Gastrocnemius medialis (tissue), 4 donors: Measurements from ENCODE around the gene BPGM. TPM values are rescaled to one million over a fixed set of nuclear protein-coding genes. Genes with fewer than 3 reads are reported as not detected.

Source experiments
- ATAC-seq, 2 donors: fragments of 150-250 bp; one replicate each; pipeline ENCODE4 v1.9.1; 2016
- DNase-seq, 2 donors: peaks; one replicate each; pipeline ENCODE4 v3.0.0-alpha.2; 2019
- H3K27ac ChIP-seq, 4 donors: fragments of 200-600 bp; sonication (generic); 1 replicate in 1 of 4; 2 replicates in 3 of 4; pipeline ENCODE4 v1.5.1; 2016 to 2018; ENCODE audit warnings: mild to moderate bottlenecking in 2 of 4, moderate library complexity in 1 of 4
- H3K27me3 ChIP-seq, 3 donors: fragments of 200-600 bp; sonication (generic) in 2 of 3; 1 replicate in 1 of 3; 2 replicates in 2 of 3; pipeline versions ENCODE4 v1.5.1 to v1.6.0; 2016 to 2019; ENCODE audit warnings: mild to moderate bottlenecking in 1 of 3, moderate library complexity in 1 of 3
- H3K36me3 ChIP-seq, 2 donors: fragments of 200-600 bp; sonication (generic) in 1 of 2; one replicate each; pipeline ENCODE4 v1.5.1; 2017 to 2018
- H3K4me1 ChIP-seq, 2 donors: fragments of 200-600 bp; sonication (generic) in 1 of 2; one replicate each; pipeline ENCODE4 v1.5.1; 2016 to 2017; ENCODE audit warnings: mild to moderate bottlenecking in 2 of 2
- H3K4me3 ChIP-seq, 4 donors: fragments of 200-600 bp; sonication (generic) in 3 of 4; 1 replicate in 1 of 4; 2 replicates in 3 of 4; pipeline ENCODE4 v1.5.1; 2016 to 2019; ENCODE audit warnings: mild to moderate bottlenecking in 2 of 4
- H3K9me3 ChIP-seq, 3 donors: fragments of 200-600 bp; sonication (generic) in 2 of 3; 1 replicate in 1 of 3; 2 replicates in 2 of 3; pipeline ENCODE4 v1.5.1; 2016 to 2019
- CTCF ChIP-seq, 5 experiments: fragments of 450-650 bp in 3 of 5; fragments of 200-600 bp in 2 of 5; sonication (generic) in 2 of 5; IDR thresholded peaks in 4 of 5; conservative IDR thresholded peaks in 1 of 5; 1 replicate in 4 of 5; 2 replicates in 1 of 5; pipeline ENCODE4 v1.5.1; 2016 to 2019; ENCODE audit warnings: antibody characterized with exemption in 5 of 5, mild to moderate bottlenecking in 3 of 5, moderate library complexity in 3 of 5
- POLR2A ChIP-seq, 2 donors: fragments of 450-650 bp; IDR thresholded peaks; one replicate each; pipeline ENCODE4 v1.6.1; 2017; ENCODE audit warnings: antibody characterized with exemption in 2 of 2, mild to moderate bottlenecking in 2 of 2, moderate library complexity in 2 of 2
- in situ Hi-C, 4 donors: fragments of 200-750 bp; cut with MboI; loops; one replicate each; pipeline versions ENCODE4 v1.15.0 to v1.8.0; 2017; ENCODE audit warnings: low sequenced_read_pairs in 4 of 4
- intact Hi-C: fragments of 100-400 bp; cut with DNase I; formaldehyde crosslinking; loops from one replicate; pipeline ENCODE4 v1.15.1; 2023; ENCODE audit warnings: low total_unique reads
- total RNA-seq, 4 donors: library from RNA; depleted of rRNA; stranded (reverse); fragments of >200 nt; gene quantifications; one replicate each; pipeline versions ENCODE4 v1.1.0 to v1.2.3, GENCODE V29; 2016

BPGM gene
- total RNA-seq, 4 donors from 2014 or later: 11.3 to 24.5 (median 13.6) TPM

DNA sequence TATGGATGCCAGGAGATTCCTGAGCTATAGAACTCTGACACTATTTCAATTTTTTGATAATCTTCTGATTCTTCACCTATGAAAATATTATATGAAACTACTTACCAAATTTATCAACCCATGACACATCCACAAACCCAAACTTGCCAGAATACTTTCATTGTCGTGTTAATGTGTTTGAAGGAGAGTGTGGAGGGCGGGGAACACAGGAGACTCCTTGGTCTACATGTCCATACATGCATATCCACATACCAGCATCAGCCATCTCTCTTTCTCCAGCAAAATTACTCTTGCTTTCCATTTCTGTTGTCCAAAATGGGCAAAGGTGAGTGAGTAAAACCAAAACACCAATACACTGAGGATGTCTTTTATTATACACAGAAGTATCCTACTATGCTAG lies 23.5 kb upstream of the BPGM start:
- Histone ChIP-seq H3K27ac (no peak overlapping the region), H3K27me3 (no peaks in the 10 kb centered on the region), H3K4me3 (no peak overlapping the region), H3K4me1 (no peaks in the 10 kb centered on the region), H3K9me3 (no peaks in the 10 kb centered on the region), H3K36me3 (no peaks in the 10 kb centered on the region)
- in situ Hi-C loops: loop anchor here in 2 of 4 donors (10.0 to 25.0 kb wide), 2 partner anchors 111 to 322 kb away; no protein-coding TSS in a partner anchor
- ATAC-seq: no peak
- TF ChIP-seq CTCF (IDR thresholded peaks at IDR 0.05 in 4 of 5, conservative IDR thresholded peaks at IDR 0.05 in 1 of 5) (no peak), POLR2A (IDR thresholded peaks at IDR 0.05) (no peak)
- no peak for DNase-seq
- intact Hi-C loops: no loop called here

DNA sequence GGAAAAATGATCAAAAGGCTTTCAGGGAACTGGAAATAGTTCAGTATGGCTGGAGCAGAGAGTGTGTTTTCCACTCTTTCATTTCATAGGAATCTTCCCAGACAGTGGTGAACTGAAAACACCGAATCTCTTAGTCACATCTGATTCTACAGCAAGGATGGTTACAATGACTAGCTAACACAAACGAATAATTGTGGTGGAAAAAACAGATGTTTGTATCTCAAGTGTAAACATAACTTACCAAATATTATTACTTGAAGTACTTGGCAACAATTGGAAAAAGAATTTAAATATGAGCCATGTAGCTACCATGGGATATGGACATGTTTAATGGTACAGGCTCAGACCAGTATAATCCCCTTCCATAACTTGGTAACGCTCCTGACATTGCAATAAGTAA lies 21.1 kb upstream of the BPGM start:
- TF ChIP-seq POLR2A (IDR thresholded peaks at IDR 0.05): no peak
- TF ChIP-seq CTCF (IDR thresholded peaks at IDR 0.05 in 4 of 5, conservative IDR thresholded peaks at IDR 0.05 in 1 of 5): no peak
- no peaks in the 10 kb centered on the region for H3K9me3 ChIP-seq
- H3K27me3 ChIP-seq: no peaks in the 10 kb centered on the region
- H3K4me3 ChIP-seq: no peak overlapping the region
- in situ Hi-C loops (loop anchor here in 1 of 4 donors (10.0 kb wide), 1 partner anchor 319 kb away; no protein-coding TSS in a partner anchor), intact Hi-C loops (no loop called here)
- no peaks in the 10 kb centered on the region for H3K4me1 ChIP-seq
- H3K27ac ChIP-seq: no peak overlapping the region
- no peak for DNase-seq
- ATAC-seq: no peak
- H3K36me3 ChIP-seq: no peaks in the 10 kb centered on the region

- no peaks in the 10 kb centered on the region for H3K9me3 ChIP-seq
- H3K27ac ChIP-seq: no peak overlapping the region
- no peaks in the 10 kb centered on the region for H3K4me1 ChIP-seq
- intact Hi-C loops: no loop called here
- ATAC-seq (no peak), DNase-seq (no peak)
- no peak overlapping the region for H3K4me3 ChIP-seq
- no peaks in the 10 kb centered on the region for H3K27me3 ChIP-seq
- in situ Hi-C loops: loop anchor here in 1 of 4 donors (10.0 kb wide), 1 partner anchor 318 kb away; no protein-coding TSS in a partner anchor
- TF ChIP-seq POLR2A (IDR thresholded peaks at IDR 0.05): no peak
- no peak for TF ChIP-seq CTCF (IDR thresholded peaks at IDR 0.05 in 4 of 5, conservative IDR thresholded peaks at IDR 0.05 in 1 of 5)
- no peaks in the 10 kb centered on the region for H3K36me3 ChIP-seq
Measured at GRCh38 chr7:134627109-134627774, 19.4 kb upstream of the BPGM start.

DNA sequence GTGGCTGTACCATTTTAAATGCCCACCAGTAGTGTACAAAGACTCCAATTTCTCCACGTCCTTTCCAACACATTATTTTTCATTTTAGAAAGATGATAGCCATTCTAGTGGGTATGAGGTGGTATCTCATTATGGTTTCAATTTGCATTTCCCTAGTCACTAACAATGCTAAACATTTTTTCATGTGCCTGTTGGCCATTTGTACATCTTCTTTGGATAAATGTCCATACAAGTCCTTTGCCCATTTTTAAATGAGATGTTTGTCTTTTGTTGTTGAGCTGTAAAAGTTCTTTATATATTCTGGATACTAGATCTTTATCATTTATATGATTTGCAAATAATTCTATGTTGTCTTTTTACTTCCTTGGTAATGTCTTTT lies 18.9 kb upstream of the BPGM start:
- intact Hi-C loops (no loop called here), in situ Hi-C loops (loop anchor here in 1 of 4 donors (10.0 kb wide), 1 partner anchor 317 kb away; no protein-coding TSS in a partner anchor)
- Histone ChIP-seq H3K27me3 (no peaks in the 10 kb centered on the region), H3K27ac (no peak overlapping the region), H3K4me1 (no peaks in the 10 kb centered on the region), H3K9me3 (no peaks in the 10 kb centered on the region), H3K4me3 (no peak overlapping the region), H3K36me3 (no peaks in the 10 kb centered on the region)
- no peak for TF ChIP-seq CTCF (IDR thresholded peaks at IDR 0.05 in 4 of 5, conservative IDR thresholded peaks at IDR 0.05 in 1 of 5)
- TF ChIP-seq POLR2A (IDR thresholded peaks at IDR 0.05): no peak
- DNase-seq (no peak), ATAC-seq (no peak)
